Measurements from ENCODE around the gene SCAPER.
"Not testable (repeated sequence)": the region's sequence is repeated elsewhere in the genome, so short reads cannot be mapped to it uniquely, and the experiment has no call there.

The SCAPER gene

GRCh38 chr15:76320012-76320411 is 585.1 kb downstream of the SCAPER start:
- DNase-seq (ENCODE audit: low read depth): no peak

GRCh38 chr15:76313731-76314130 is 591.4 kb downstream of the SCAPER start:
- DNase-seq (ENCODE audit: low read depth): no peak

- DNase-seq (ENCODE audit: low read depth): not testable (repeated sequence)
These were observed 592.0 kb downstream of the SCAPER start for GRCh38 chr15:76313175-76313567.

GRCh38 chr15:76312540-76313174 is 592.5 kb downstream of the SCAPER start:
- no peak for DNase-seq (ENCODE audit: low read depth)

- peak; percentile 89 for DNase-seq (ENCODE audit: low read depth)
These were observed 593.8 kb downstream of the SCAPER start, which contains the start of gene ETFA for GRCh38 chr15:76311100-76311953. TSS of gene ETFA (minus strand) at chr15:76311469. CDS start at chr15:76311388, 81 bp downstream.

- peak; percentile 11 for DNase-seq (ENCODE audit: low read depth)
These were observed 594.6 kb downstream of the SCAPER start for GRCh38 chr15:76310475-76311099.

GRCh38 chr15:76309601-76310330 is 595.4 kb downstream of the SCAPER start:
- no peak for DNase-seq (ENCODE audit: low read depth)

- DNase-seq (ENCODE audit: low read depth): no peak
These were observed 601.2 kb downstream of the SCAPER start for GRCh38 chr15:76303909-76304308.

GRCh38 chr15:76299786-76300185 is 605.4 kb downstream of the SCAPER start:
- DNase-seq (ENCODE audit: low read depth): no peak

- DNase-seq (ENCODE audit: low read depth): no peak
These were observed 606.2 kb downstream of the SCAPER start for GRCh38 chr15:76298986-76299385.

GRCh38 chr15:76297951-76298350 is 607.2 kb downstream of the SCAPER start:
- not testable (repeated sequence) for DNase-seq (ENCODE audit: low read depth)
